A673 (cell line): ENCODE measurements around the gene GULP1. TPM values are rescaled to one million over a fixed set of nuclear protein-coding genes. Genes with fewer than 3 reads are reported as not detected.

ENCODE experiments used
- BruUV-seq: library from RNA; stranded (reverse); fragments of 400-500 nt; replicated peaks from 2 replicates; lab custom pipeline; 2021; lab: Mats Ljungman, UMichigan
- CTCF ChIA-PET: fragments of 300-600 bp; sonication (Branson Sonifier 250); formaldehyde crosslinking; loops from one replicate; lab custom pipeline; 2022; ENCODE audit warnings: antibody characterized with exemption; lab: Charles Lee
- POLR2A ChIA-PET: fragments of 300-600 bp; sonication (Branson Sonifier 250); formaldehyde crosslinking; loops from one replicate; lab custom pipeline; 2022; ENCODE audit warnings: antibody characterized with exemption; ENCODE audit not compliant: low non-redundant PET; lab: Charles Lee
- DNase-seq: peaks from one replicate; pipeline ENCODE4 v3.0.0-alpha.2; 2015; ENCODE audit warnings: low spot score
- H3K27ac ChIP-seq: fragments of 200-600 bp; sonication (generic); 2 replicates; pipeline ENCODE4 v1.5.1; 2016; ENCODE audit warnings: mixed run types, low read depth, mild to moderate bottlenecking, mixed read lengths, antibody characterized with exemption, low read length; ENCODE audit not compliant: poor library complexity, severe bottlenecking
- H3K27me3 ChIP-seq: fragments of 200-600 bp; sonication (generic); replicated peaks from 2 replicates; pipeline ENCODE4 v1.6.1; 2017; ENCODE audit warnings: mixed run types, low read depth, mild to moderate bottlenecking, mixed read lengths, antibody characterized with exemption, low read length; ENCODE audit not compliant: insufficient read depth, poor library complexity
- H3K36me3 ChIP-seq: fragments of 200-600 bp; sonication (generic); 2 replicates; pipeline ENCODE4 v1.6.1; 2016; ENCODE audit warnings: mixed run types, mild to moderate bottlenecking, mixed read lengths, antibody characterized with exemption, low read length; ENCODE audit not compliant: insufficient read depth, poor library complexity, severe bottlenecking
- H3K4me1 ChIP-seq: fragments of 200-600 bp; sonication (generic); 2 replicates; pipeline ENCODE4 v1.6.1; 2017; ENCODE audit warnings: mixed run types, mild to moderate bottlenecking, mixed read lengths, antibody characterized with exemption, low read length; ENCODE audit not compliant: insufficient read depth, poor library complexity, severe bottlenecking
- H3K4me3 ChIP-seq: fragments of 200-600 bp; sonication (generic); 2 replicates; pipeline ENCODE4 v1.5.1; 2016; ENCODE audit warnings: low read depth, mixed run types, mild to moderate bottlenecking, mixed read lengths, low read length; ENCODE audit not compliant: poor library complexity, severe bottlenecking
- H3K9me3 ChIP-seq: fragments of 200-600 bp; sonication (generic); 2 replicates; pipeline ENCODE4 v1.6.1; 2016; ENCODE audit warnings: mixed run types, low read depth, mild to moderate bottlenecking, mixed read lengths, antibody characterized with exemption, low read length; ENCODE audit not compliant: poor library complexity, severe bottlenecking
- EZH2 ChIP-seq: fragments of 200-600 bp; sonication (generic); IDR thresholded peaks from 2 replicates; pipeline ENCODE4 v1.6.1; 2017; ENCODE audit warnings: borderline replicate concordance, low read depth, mild to moderate bottlenecking, mixed read lengths, antibody characterized with exemption, low read length; ENCODE audit not compliant: poor library complexity, severe bottlenecking
- intact Hi-C: fragments of 100-400 bp; cut with micrococcal nuclease; formaldehyde crosslinking; loops from one replicate; pipeline ENCODE4 v1.10.0; 2022; ENCODE audit not compliant: unreplicated experiment
- total RNA-seq: library from RNA; stranded (reverse); gene quantifications from 2 replicates; pipeline ENCODE4 v1.2.3, GENCODE V29; 2021
- TF ChIP-seq, protein P1 (sequence below): fragments of 300-800, 200-600 bp; sonication (generic); conservative IDR thresholded peaks from 2 replicates; pipeline ENCODE4 v1.5.1; 2017; ENCODE audit warnings: low read depth, mild to moderate bottlenecking, antibody characterized with exemption, low read length, moderate library complexity, mixed read lengths

GULP1 gene
- total RNA-seq, 1 experiment from 2014 or later: 7.2 TPM

DNA sequence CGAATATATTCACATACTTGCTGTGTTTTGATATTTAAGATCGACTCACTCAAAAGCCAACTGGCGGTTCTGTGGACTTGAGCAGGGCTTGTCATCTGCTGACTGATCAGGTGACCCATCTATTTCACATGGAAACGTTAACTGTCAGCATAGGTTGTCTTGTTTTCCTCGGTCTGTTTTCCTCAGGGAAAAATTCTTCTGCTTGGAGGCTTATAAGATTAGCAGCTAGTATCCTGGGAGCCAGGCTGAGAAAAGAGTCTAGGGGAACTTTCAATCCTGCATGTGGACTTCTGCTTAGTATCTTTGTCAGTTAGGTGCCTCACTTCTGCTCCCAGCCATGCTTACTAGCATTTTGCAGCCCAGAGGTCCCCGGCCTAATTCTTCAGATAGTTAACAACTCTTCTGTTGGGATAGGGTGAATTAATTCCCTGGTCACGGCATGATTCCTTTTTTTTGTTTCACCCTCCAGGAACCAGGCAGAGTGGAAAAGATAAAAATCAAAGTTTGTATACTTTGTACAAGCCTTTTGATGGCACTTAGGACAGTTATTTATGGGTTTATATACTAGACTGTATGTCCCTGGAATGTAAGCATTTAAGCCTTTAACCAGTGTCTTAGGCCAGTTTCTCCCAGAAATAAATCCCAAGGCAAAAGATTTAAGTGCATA lies 226.0 kb downstream of the GULP1 start:
- H3K27ac ChIP-seq: no peak overlapping the region
- POLR2A ChIA-PET: no interaction called here
- no peaks in the 10 kb centered on the region for H3K27me3 ChIP-seq
- no peak overlapping the region for H3K4me3 ChIP-seq
- H3K36me3 ChIP-seq: no peaks in the 10 kb centered on the region
- H3K9me3 ChIP-seq: no peaks in the 10 kb centered on the region
- DNase-seq: no peak
- intact Hi-C loops: no loop called here
- H3K4me1 ChIP-seq: no peaks in the 10 kb centered on the region
- TF ChIP-seq EZH2: no peak
- TF ChIP-seq, protein P1, sequence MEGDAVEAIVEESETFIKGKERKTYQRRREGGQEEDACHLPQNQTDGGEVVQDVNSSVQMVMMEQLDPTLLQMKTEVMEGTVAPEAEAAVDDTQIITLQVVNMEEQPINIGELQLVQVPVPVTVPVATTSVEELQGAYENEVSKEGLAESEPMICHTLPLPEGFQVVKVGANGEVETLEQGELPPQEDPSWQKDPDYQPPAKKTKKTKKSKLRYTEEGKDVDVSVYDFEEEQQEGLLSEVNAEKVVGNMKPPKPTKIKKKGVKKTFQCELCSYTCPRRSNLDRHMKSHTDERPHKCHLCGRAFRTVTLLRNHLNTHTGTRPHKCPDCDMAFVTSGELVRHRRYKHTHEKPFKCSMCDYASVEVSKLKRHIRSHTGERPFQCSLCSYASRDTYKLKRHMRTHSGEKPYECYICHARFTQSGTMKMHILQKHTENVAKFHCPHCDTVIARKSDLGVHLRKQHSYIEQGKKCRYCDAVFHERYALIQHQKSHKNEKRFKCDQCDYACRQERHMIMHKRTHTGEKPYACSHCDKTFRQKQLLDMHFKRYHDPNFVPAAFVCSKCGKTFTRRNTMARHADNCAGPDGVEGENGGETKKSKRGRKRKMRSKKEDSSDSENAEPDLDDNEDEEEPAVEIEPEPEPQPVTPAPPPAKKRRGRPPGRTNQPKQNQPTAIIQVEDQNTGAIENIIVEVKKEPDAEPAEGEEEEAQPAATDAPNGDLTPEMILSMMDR: no peak
- CTCF ChIA-PET: no interaction called here
- no TSS peak for BruUV-seq

- BruUV-seq: no TSS peak
- no peaks in the 10 kb centered on the region for H3K9me3 ChIP-seq
- TF ChIP-seq, protein P1: no peak
- no peak for TF ChIP-seq EZH2
- intact Hi-C loops: no loop called here
- DNase-seq: no peak
- no peaks in the 10 kb centered on the region for H3K36me3 ChIP-seq
- H3K4me3 ChIP-seq: no peak overlapping the region
- CTCF ChIA-PET: no interaction called here
- no peak overlapping the region for H3K27ac ChIP-seq
- H3K27me3 ChIP-seq: no peaks in the 10 kb centered on the region
- H3K4me1 ChIP-seq: no peaks in the 10 kb centered on the region
- POLR2A ChIA-PET: no interaction called here
Measured at GRCh38 chr2:188518381-188518780, 226.7 kb downstream of the GULP1 start.

DNA sequence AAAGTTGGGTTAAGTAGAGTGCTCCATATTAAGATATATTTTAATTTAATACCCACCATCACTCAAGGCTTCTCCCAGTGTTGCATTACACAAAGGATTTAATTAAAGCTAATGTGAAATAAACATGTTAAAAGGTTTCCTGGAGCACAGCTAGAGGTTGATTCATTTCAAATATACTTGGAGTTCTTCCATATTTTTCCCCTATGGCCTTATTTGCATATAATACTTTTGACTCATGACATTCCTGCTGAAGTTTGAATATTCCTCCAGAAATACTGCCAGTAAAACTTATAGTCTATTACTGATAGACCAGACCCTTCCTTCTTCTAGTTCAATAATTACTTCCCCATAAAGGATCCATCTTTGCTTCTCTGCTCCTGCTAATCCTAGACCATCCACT lies 227.5 kb downstream of the GULP1 start:
- Histone ChIP-seq H3K36me3 (no peaks in the 10 kb centered on the region), H3K27ac (no peak overlapping the region), H3K27me3 (no peaks in the 10 kb centered on the region), H3K4me3 (no peak overlapping the region), H3K4me1 (peaks cover 7% of the 10 kb centered on the region), H3K9me3 (no peaks in the 10 kb centered on the region)
- BruUV-seq: no TSS peak
- ChIA-PET CTCF (interaction anchor here (0.7 kb wide), 1 partner anchor 938 kb away, joined by 3 read pairs; no protein-coding TSS in a partner anchor), POLR2A (no interaction called here)
- DNase-seq: no peak
- intact Hi-C loops: no loop called here
- TF ChIP-seq, protein P1: no peak
- TF ChIP-seq EZH2: no peak
